HEK293 (cell line): ENCODE results near the gene CACNA2D3.

Experiments
- CTCF ChIA-PET: fragments of 350-600 bp; formaldehyde crosslinking; extraction: SDS; loops from one replicate; lab custom pipeline; 2021; ENCODE audit warnings: antibody characterized with exemption; lab: Yijun Ruan, JAX
- POLR2A ChIA-PET: fragments of 300-600 bp; formaldehyde crosslinking; extraction: SDS; loops from one replicate; lab custom pipeline; 2020; ENCODE audit warnings: antibody characterized with exemption, inconsistent platforms; lab: Yijun Ruan, JAX
- H3K27ac ChIP-seq: fragments of 200-500 bp; sonication (Bioruptor generic); 2 replicates; pipeline ENCODE4 v1.5.1; 2014; ENCODE audit warnings: low read depth, low read length, control low read depth, inconsistent platforms; ENCODE audit errors: extremely low read depth
- H3K36me3 ChIP-seq, 2 experiments: fragments of 200-500 bp in 1 of 2; sonication (Bioruptor generic) in 1 of 2; 1 replicate in 1 of 2; 2 replicates in 1 of 2; pipeline ENCODE4 v1.5.1; 2014 to 2017; ENCODE audit warnings: inconsistent platforms in 2 of 2, low read length in 2 of 2; ENCODE audit not compliant: control insufficient read depth in 2 of 2, insufficient read depth in 1 of 2
- H3K4me1 ChIP-seq: fragments of 200-500 bp; sonication (Bioruptor generic); 2 replicates; pipeline ENCODE4 v1.5.1; 2014; ENCODE audit warnings: mild to moderate bottlenecking, low read length, inconsistent platforms; ENCODE audit not compliant: control insufficient read depth, insufficient read depth
- H3K4me3 ChIP-seq: 2 replicates; pipeline ENCODE4 v1.5.1; 2011; ENCODE audit warnings: low read depth, mild to moderate bottlenecking, control low read depth, low read length, moderate library complexity
- H3K9me3 ChIP-seq: fragments of 200-500 bp; sonication (Bioruptor generic); 2 replicates; pipeline ENCODE4 v1.5.1; 2014; ENCODE audit warnings: low read depth, low read length, inconsistent platforms; ENCODE audit not compliant: control insufficient read depth, insufficient read depth
- ELK4 ChIP-seq: IDR thresholded peaks from 2 replicates; pipeline ENCODE4 v1.6.1; 2011; ENCODE audit warnings: mild to moderate bottlenecking, low read depth, low read length, borderline replicate concordance
- FEZF1 ChIP-seq: fragments of 450-650 bp; formaldehyde crosslinking; IDR thresholded peaks from 2 replicates; pipeline ENCODE4 v1.5.1; 2016; ENCODE audit warnings: missing biosample characterization, missing genetic modification characterization
- IKZF3 ChIP-seq: fragments of 450-650 bp; IDR thresholded peaks from 2 replicates; pipeline ENCODE4 v1.5.0; 2018; ENCODE audit warnings: missing biosample characterization, mild to moderate bottlenecking, missing genetic modification characterization, moderate library complexity
- YY1 ChIP-seq: fragments of 450-650 bp; formaldehyde crosslinking; IDR thresholded peaks from 2 replicates; pipeline ENCODE4 v1.5.1; 2018; ENCODE audit warnings: missing biosample characterization, missing genetic modification characterization
- ZBTB1 ChIP-seq: fragments of 450-650 bp; formaldehyde crosslinking; IDR thresholded peaks from 2 replicates; pipeline ENCODE4 v1.5.1; 2016; ENCODE audit warnings: missing biosample characterization, missing genetic modification characterization
- ZBTB11 ChIP-seq: fragments of 450-650 bp; formaldehyde crosslinking; conservative IDR thresholded peaks from 2 replicates; pipeline ENCODE4 v1.5.1; 2016; ENCODE audit warnings: low read depth, missing biosample characterization, missing genetic modification characterization
- ZFP3 ChIP-seq: fragments of 450-650 bp; formaldehyde crosslinking; IDR thresholded peaks from 2 replicates; pipeline ENCODE4 v1.5.1; 2016; ENCODE audit warnings: low read depth, missing biosample characterization, missing genetic modification characterization
- ZIC2 ChIP-seq: fragments of 450-650 bp; formaldehyde crosslinking; IDR thresholded peaks from 2 replicates; pipeline ENCODE4 v1.5.1; 2016; ENCODE audit warnings: missing biosample characterization, missing genetic modification characterization
- ZNF121 ChIP-seq: fragments of 450-650 bp; formaldehyde crosslinking; IDR thresholded peaks from 2 replicates; pipeline ENCODE4 v1.5.1; 2016; ENCODE audit warnings: missing biosample characterization, missing genetic modification characterization
- ZNF16 ChIP-seq: fragments of 450-650 bp; formaldehyde crosslinking; IDR thresholded peaks from 2 replicates; pipeline ENCODE4 v1.5.1; 2016; ENCODE audit warnings: low read depth, missing biosample characterization, missing genetic modification characterization
- ZNF391 ChIP-seq: fragments of 450-650 bp; formaldehyde crosslinking; IDR thresholded peaks from 2 replicates; pipeline ENCODE4 v1.5.1; 2016; ENCODE audit warnings: low read depth, missing biosample characterization, missing genetic modification characterization, borderline replicate concordance
- ZNF48 ChIP-seq: fragments of 450-650 bp; formaldehyde crosslinking; IDR thresholded peaks from 2 replicates; pipeline ENCODE4 v1.5.1; 2016; ENCODE audit warnings: missing biosample characterization, missing genetic modification characterization
- ZNF514 ChIP-seq: fragments of 450-650 bp; formaldehyde crosslinking; IDR thresholded peaks from 2 replicates; pipeline ENCODE4 v1.5.1; 2016; ENCODE audit warnings: missing biosample characterization, missing genetic modification characterization
- ZNF580 ChIP-seq: fragments of 450-650 bp; formaldehyde crosslinking; IDR thresholded peaks from 2 replicates; pipeline ENCODE4 v1.5.1; 2016; ENCODE audit warnings: missing biosample characterization, missing genetic modification characterization
- ZSCAN16 ChIP-seq: fragments of 450-650 bp; formaldehyde crosslinking; IDR thresholded peaks from 2 replicates; pipeline ENCODE4 v1.5.1; 2016; ENCODE audit warnings: missing biosample characterization, missing genetic modification characterization
- ZSCAN4 ChIP-seq: fragments of 450-650 bp; formaldehyde crosslinking; IDR thresholded peaks from 2 replicates; pipeline ENCODE4 v1.5.1; 2017; ENCODE audit warnings: missing biosample characterization, missing genetic modification characterization
- TF ChIP-seq, protein P1 (sequence below): fragments of 450-650 bp; formaldehyde crosslinking; IDR thresholded peaks from 2 replicates; pipeline ENCODE4 v1.5.1; 2016; ENCODE audit warnings: missing biosample characterization, missing genetic modification characterization, borderline replicate concordance
- TF ChIP-seq, protein P2 (sequence below): fragments of 450-650 bp; formaldehyde crosslinking; IDR thresholded peaks from 2 replicates; pipeline ENCODE4 v1.5.1; 2016; ENCODE audit warnings: missing biosample characterization, missing genetic modification characterization, low read depth

Gene CACNA2D3

DNA sequence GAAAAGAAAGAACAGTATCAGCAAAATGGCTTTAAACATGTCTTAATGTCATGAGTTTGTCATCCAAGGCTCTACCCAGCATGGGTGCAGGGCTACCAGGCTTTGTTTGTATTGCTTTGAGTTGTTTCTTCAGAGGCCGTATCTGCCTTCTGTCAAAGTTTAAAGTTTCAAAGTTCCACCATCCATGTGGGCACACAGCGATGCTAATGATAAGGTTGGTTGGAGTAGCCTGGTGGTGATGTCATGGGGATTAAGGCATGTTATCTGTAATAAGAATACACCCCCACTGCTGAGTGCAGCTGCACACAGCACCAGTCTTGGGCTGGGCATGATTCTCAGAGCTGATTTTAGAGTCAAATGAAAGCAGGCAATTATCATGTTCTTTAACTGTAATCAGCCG is 877.5 kb downstream of the CACNA2D3 start (continued):
- TF ChIP-seq, protein P1, sequence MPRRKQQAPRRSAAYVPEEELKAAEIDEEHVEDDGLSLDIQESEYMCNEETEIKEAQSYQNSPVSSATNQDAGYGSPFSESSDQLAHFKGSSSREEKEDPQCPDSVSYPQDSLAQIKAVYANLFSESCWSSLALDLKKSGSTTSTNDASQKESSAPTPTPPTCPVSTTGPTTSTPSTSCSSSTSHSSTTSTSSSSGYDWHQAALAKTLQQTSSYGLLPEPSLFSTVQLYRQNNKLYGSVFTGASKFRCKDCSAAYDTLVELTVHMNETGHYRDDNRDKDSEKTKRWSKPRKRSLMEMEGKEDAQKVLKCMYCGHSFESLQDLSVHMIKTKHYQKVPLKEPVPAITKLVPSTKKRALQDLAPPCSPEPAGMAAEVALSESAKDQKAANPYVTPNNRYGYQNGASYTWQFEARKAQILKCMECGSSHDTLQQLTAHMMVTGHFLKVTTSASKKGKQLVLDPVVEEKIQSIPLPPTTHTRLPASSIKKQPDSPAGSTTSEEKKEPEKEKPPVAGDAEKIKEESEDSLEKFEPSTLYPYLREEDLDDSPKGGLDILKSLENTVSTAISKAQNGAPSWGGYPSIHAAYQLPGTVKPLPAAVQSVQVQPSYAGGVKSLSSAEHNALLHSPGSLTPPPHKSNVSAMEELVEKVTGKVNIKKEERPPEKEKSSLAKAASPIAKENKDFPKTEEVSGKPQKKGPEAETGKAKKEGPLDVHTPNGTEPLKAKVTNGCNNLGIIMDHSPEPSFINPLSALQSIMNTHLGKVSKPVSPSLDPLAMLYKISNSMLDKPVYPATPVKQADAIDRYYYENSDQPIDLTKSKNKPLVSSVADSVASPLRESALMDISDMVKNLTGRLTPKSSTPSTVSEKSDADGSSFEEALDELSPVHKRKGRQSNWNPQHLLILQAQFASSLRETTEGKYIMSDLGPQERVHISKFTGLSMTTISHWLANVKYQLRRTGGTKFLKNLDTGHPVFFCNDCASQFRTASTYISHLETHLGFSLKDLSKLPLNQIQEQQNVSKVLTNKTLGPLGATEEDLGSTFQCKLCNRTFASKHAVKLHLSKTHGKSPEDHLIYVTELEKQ (tag by site-specific recombination), result no peak
- TF ChIP-seq, protein P2, sequence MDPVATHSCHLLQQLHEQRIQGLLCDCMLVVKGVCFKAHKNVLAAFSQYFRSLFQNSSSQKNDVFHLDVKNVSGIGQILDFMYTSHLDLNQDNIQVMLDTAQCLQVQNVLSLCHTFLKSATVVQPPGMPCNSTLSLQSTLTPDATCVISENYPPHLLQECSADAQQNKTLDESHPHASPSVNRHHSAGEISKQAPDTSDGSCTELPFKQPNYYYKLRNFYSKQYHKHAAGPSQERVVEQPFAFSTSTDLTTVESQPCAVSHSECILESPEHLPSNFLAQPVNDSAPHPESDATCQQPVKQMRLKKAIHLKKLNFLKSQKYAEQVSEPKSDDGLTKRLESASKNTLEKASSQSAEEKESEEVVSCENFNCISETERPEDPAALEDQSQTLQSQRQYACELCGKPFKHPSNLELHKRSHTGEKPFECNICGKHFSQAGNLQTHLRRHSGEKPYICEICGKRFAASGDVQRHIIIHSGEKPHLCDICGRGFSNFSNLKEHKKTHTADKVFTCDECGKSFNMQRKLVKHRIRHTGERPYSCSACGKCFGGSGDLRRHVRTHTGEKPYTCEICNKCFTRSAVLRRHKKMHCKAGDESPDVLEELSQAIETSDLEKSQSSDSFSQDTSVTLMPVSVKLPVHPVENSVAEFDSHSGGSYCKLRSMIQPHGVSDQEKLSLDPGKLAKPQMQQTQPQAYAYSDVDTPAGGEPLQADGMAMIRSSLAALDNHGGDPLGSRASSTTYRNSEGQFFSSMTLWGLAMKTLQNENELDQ (tag by site-specific recombination), result no peak

- H3K27ac ChIP-seq, result no peak overlapping the region
- TF ChIP-seq ZNF16 (no peak), FEZF1 (tag by site-specific recombination) (no peak), ZNF514 (tag by site-specific recombination) (no peak), ZSCAN16 (tag by site-specific recombination) (no peak), ELK4 (no peak), ZSCAN4 (tag by site-specific recombination) (no peak), ZNF121 (tag by site-specific recombination) (no peak), ZNF391 (tag by site-specific recombination) (no peak)
- TF ChIP-seq, protein P2 (tag by site-specific recombination), result no peak
- peaks cover 10% of the 10 kb centered on the region for H3K4me1 ChIP-seq
- ChIA-PET POLR2A (interaction anchor here (0.6 kb wide), 1 partner anchor 398 kb away, joined by 9 read pairs; no protein-coding TSS in a partner anchor), CTCF (interaction anchor here (0.6 to 1.2 kb wide), 3 partner anchors 17 to 539 kb away, joined by 3 to 5 read pairs (median 3); no protein-coding TSS in a partner anchor)
- H3K36me3 ChIP-seq, result no peaks in the 10 kb centered on the region
- H3K4me3 ChIP-seq, result no peak overlapping the region
- no peaks in the 10 kb centered on the region for H3K9me3 ChIP-seq
Observed at GRCh38 chr3:55000546-55000945, 878.2 kb downstream of the CACNA2D3 start.

GRCh38 chr3:55000953-55001352 is 878.6 kb downstream of the CACNA2D3 start:
- H3K36me3 ChIP-seq, result no peaks in the 10 kb centered on the region
- peaks cover 10% of the 10 kb centered on the region for H3K4me1 ChIP-seq
- CTCF ChIA-PET, result interaction anchor here (0.6 to 1.2 kb wide), 3 partner anchors 17 to 539 kb away, joined by 3 to 5 read pairs (median 3); no protein-coding TSS in a partner anchor
- H3K4me3 ChIP-seq, result no peak overlapping the region
- H3K9me3 ChIP-seq, result no peaks in the 10 kb centered on the region
- TF ChIP-seq ZIC2 (tag by site-specific recombination) (no peak), YY1 (tag by site-specific recombination) (no peak), ZBTB1 (tag by site-specific recombination) (no peak), ZNF580 (no peak), ZFP3 (tag by site-specific recombination) (no peak), IKZF3 (tag by site-specific recombination) (no peak), ZBTB11 (tag by site-specific recombination) (no peak), ZNF48 (tag by site-specific recombination) (no peak)
- TF ChIP-seq, all 188 proteins: peak for 0
- POLR2A ChIA-PET, result interaction anchor here (0.6 kb wide), 1 partner anchor 398 kb away, joined by 9 read pairs; no protein-coding TSS in a partner anchor
- no peak overlapping the region for H3K27ac ChIP-seq
